GM12872 (cell line): ENCODE measurements around the gene JKAMP.

Experiments
- CTCF ChIP-seq: IDR thresholded peaks from 3 replicates; pipeline ENCODE4 v1.5.1; 2011; ENCODE audit warnings: low read depth, mild to moderate bottlenecking, low read length, moderate library complexity; ENCODE audit not compliant: insufficient read depth

The JKAMP gene

GRCh38 chr14:59482541-59483331, 1.6 kb upstream of the JKAMP start:
- TF ChIP-seq CTCF: no peak

- TF ChIP-seq CTCF: no peak
Measured at GRCh38 chr14:59483363-59483762, 954 bp upstream of the JKAMP start.

- no peak for TF ChIP-seq CTCF
Measured at GRCh38 chr14:59484639-59485175, 390 bp downstream of the JKAMP start.

- TF ChIP-seq CTCF: no peak
Measured at GRCh38 chr14:59490756-59491155, 6.4 kb downstream of the JKAMP start.

GRCh38 chr14:59492384-59492783, 8.1 kb downstream of the JKAMP start:
- no peak for TF ChIP-seq CTCF

- TF ChIP-seq CTCF: no peak
Measured at GRCh38 chr14:59500732-59501131, 16.4 kb downstream of the JKAMP start.

- TF ChIP-seq CTCF: no peak
Measured at GRCh38 chr14:59503256-59503655, 18.9 kb downstream of the JKAMP start.
